BJ (cell line): ENCODE measurements around the gene SRGAP1. TPM values are rescaled to one million over a fixed set of nuclear protein-coding genes. Genes with fewer than 3 reads are reported as not detected.
"Not testable (repeated sequence)": the region's sequence is repeated elsewhere in the genome, so short reads cannot be mapped to it uniquely, and the experiment has no call there.

ENCODE experiments used
- CTCF ChIA-PET: fragments of 350-600 bp; formaldehyde crosslinking; extraction: SDS; loops from one replicate; lab custom pipeline; 2021; ENCODE audit warnings: antibody characterized with exemption, inconsistent platforms; lab: Yijun Ruan, JAX
- POLR2A ChIA-PET: fragments of 300-600 bp; sonication (Branson Sonifier 250); formaldehyde crosslinking; extraction: SDS; loops from one replicate; lab custom pipeline; 2021; ENCODE audit warnings: antibody characterized with exemption; lab: Charles Lee
- DNase-seq: peaks from one replicate; pipeline ENCODE4 v3.0.0-alpha.2; 2011; ENCODE audit warnings: low read depth
- H3K27me3 ChIP-seq: 2 replicates; pipeline ENCODE4 v1.6.0; 2011; ENCODE audit warnings: low read length; ENCODE audit not compliant: control insufficient read depth, insufficient read depth
- H3K36me3 ChIP-seq: 2 replicates; pipeline ENCODE4 v1.5.1; 2011; ENCODE audit warnings: low read length; ENCODE audit not compliant: control insufficient read depth, insufficient read depth
- H3K4me3 ChIP-seq: 2 replicates; pipeline ENCODE4 v1.5.1; 2011; ENCODE audit warnings: low read depth, mild to moderate bottlenecking, control low read depth, low read length
- CTCF ChIP-seq: IDR thresholded peaks from 2 replicates; pipeline ENCODE4 v1.5.1; 2011; ENCODE audit warnings: low read depth, mild to moderate bottlenecking, control low read depth, inconsistent platforms, low read length, moderate library complexity; ENCODE audit not compliant: insufficient read depth
- polyA plus RNA-seq: library from polyadenylated mRNA; depleted of rRNA; stranded (reverse); fragments of >200 nt; gene quantifications from 2 replicates; pipeline ENCODE4 v1.2.3, GENCODE V29; 2011

The SRGAP1 gene
- polyA plus RNA-seq, 1 experiment, result 15.7 TPM

- no peak for TF ChIP-seq CTCF
- Histone ChIP-seq H3K4me3 (no peak overlapping the region), H3K27me3 (no peaks in the 10 kb centered on the region), H3K36me3 (peaks cover 7% of the 10 kb centered on the region)
- DNase-seq, result no peak
- POLR2A ChIA-PET, result no interaction called here
- CTCF ChIA-PET, result interaction anchor here (0.7 to 1.8 kb wide), 2 partner anchors 10 to 32 kb away, joined by 4 to 6 read pairs; no protein-coding TSS in a partner anchor
Measured at GRCh38 chr12:64065881-64066451, 221.5 kb downstream of the SRGAP1 start.

GRCh38 chr12:64066776-64067175 is 222.3 kb downstream of the SRGAP1 start:
- ChIA-PET POLR2A (no interaction called here), CTCF (interaction anchor here (0.6 to 1.8 kb wide), 3 partner anchors 9 to 31 kb away, joined by 3 to 6 read pairs (median 4); no protein-coding TSS in a partner anchor)
- Histone ChIP-seq H3K27me3 (no peaks in the 10 kb centered on the region), H3K4me3 (no peak overlapping the region), H3K36me3 (peaks cover 7% of the 10 kb centered on the region)
- no peak for DNase-seq
- TF ChIP-seq CTCF, result no peak

GRCh38 chr12:64070454-64070853 is 226.0 kb downstream of the SRGAP1 start:
- Histone ChIP-seq H3K36me3 (peaks cover 5% of the 10 kb centered on the region), H3K4me3 (no peak overlapping the region), H3K27me3 (no peaks in the 10 kb centered on the region)
- ChIA-PET CTCF (interaction anchor here (2.1 kb wide), 1 partner anchor 226 kb away, joined by 5 read pairs; the partner anchor contains the start of gene SRGAP1), POLR2A (no interaction called here)
- no peak for DNase-seq
- no peak for TF ChIP-seq CTCF

GRCh38 chr12:64072916-64073575 is 228.5 kb downstream of the SRGAP1 start:
- DNase-seq, result no peak

GRCh38 chr12:64076565-64076964 is 232.1 kb downstream of the SRGAP1 start:
- CTCF ChIA-PET, result interaction anchor here (0.6 to 1.8 kb wide), 5 partner anchors 10 to 990 kb away, joined by 3 to 6 read pairs (median 3); partner anchors contain the start of gene SRGAP1

More at GRCh38 chr12:64072916-64073575, 228.5 kb downstream of the SRGAP1 start:
- Histone ChIP-seq H3K4me3 (no peak overlapping the region), H3K27me3 (no peaks in the 10 kb centered on the region), H3K36me3 (peaks cover 3% of the 10 kb centered on the region)
- POLR2A ChIA-PET, result no interaction called here
- CTCF ChIA-PET, result no interaction called here
- TF ChIP-seq CTCF, result no peak

More at GRCh38 chr12:64076565-64076964, 232.1 kb downstream of the SRGAP1 start:
- H3K27me3 ChIP-seq, DNase-seq, H3K36me3 ChIP-seq, H3K4me3 ChIP-seq, POLR2A ChIA-PET: not testable (repeated sequence)
